OCI-M1 (cell line): Measurements from ENCODE around the gene KRTAP12-1.

Experiments used
- DNase-seq: peaks from one replicate; lab custom pipeline; 2025; lab: John Stamatoyannopoulos, UW

KRTAP12-1 gene

DNA sequence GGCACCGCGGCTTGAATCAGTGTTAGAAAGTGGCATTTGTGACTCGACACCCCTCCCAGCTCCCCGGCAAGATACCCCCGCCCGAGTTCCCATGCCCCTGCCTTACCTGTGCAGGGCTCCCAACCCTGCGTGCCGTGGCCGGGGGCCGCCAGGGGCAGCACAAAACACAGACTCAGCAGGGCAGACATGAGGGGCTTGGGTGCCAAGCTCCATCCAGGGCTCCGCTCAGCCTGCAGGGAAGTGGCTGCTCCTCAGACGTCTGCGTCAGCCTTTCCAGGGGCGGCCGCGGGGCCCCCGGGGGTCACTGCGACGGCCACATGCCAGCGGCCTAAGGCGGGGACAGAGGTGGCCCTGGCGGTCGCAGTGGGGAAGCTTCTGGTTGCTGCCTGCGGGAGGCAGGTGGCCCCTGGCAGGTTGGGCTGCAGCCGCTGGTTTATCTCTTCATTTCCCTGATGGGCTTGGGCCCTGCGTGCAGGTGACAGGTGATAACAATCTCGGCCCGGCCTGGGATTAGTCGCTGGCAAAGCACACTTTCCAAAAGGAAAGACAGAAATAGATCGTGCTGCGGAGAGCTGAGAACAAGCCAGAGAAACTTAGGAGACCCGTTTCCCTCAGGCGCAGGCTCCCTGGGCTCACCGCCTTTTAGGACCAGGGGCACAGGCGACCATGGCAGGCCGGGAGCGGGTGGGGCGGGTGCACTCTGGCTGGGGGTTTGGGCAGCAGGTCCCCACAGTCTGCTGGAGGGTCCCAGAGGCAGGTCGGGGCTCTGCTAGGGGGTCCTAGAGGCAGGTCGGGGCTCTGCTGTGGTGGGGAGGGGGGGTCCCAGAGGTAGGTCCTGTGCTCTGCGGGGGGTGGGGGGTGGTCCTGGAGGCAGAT is 29.6 kb upstream of the KRTAP12-1 start, which contains the start of gene TSPEAR:
TSS of gene TSPEAR (minus strand) at position 246 of the 876 bp plus-strand sequence. CDS start at position 188, 58 bp downstream.
- no peak for DNase-seq

DNA sequence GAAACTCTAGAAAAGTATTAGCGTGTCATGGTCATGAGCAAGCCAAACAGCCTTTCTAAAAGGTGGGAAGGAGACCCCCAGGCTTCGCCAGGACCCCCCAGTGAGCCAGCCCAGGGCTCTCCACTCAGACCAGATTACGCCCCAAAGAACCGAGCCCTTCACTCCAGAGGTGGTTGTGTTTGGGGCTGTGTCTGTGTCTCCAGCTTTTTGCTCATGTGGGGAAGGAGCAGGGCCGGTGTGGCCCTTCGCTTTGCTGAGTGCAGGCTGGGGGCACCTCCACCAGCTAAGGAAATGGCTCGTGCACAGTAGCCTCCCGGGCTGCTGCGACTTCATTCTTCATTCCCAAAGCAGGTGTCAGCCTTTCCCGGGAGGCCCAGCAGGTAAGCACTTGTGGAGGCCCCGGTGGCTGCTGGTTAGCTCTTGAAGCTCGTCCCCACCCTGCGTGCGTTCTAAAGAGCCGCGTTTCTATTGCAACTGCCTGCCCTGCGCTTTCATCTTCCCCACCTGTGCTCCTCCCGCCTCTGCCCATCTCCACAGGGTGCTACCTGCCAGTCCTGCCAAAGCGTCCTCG is 28.9 kb upstream of the KRTAP12-1 start:
- DNase-seq: no peak

DNA sequence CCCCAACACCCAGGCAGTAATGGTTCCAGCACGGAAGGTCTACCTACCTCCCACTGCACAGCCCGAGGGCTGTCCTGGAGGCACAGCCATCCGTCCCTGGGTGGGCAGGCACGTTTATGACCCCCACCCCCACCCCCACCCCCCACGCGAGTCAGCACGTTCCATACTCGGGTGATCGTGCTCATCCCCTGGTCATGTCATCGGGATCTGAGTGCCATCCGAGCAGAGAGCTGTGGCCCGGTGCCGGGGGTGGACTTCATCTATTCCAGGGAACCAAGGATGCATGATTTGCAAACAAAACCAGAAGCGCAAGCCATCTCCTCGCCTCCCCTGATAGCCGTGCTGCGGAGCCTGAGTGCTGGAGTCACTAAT is 28.3 kb upstream of the KRTAP12-1 start:
- DNase-seq: no peak

DNA sequence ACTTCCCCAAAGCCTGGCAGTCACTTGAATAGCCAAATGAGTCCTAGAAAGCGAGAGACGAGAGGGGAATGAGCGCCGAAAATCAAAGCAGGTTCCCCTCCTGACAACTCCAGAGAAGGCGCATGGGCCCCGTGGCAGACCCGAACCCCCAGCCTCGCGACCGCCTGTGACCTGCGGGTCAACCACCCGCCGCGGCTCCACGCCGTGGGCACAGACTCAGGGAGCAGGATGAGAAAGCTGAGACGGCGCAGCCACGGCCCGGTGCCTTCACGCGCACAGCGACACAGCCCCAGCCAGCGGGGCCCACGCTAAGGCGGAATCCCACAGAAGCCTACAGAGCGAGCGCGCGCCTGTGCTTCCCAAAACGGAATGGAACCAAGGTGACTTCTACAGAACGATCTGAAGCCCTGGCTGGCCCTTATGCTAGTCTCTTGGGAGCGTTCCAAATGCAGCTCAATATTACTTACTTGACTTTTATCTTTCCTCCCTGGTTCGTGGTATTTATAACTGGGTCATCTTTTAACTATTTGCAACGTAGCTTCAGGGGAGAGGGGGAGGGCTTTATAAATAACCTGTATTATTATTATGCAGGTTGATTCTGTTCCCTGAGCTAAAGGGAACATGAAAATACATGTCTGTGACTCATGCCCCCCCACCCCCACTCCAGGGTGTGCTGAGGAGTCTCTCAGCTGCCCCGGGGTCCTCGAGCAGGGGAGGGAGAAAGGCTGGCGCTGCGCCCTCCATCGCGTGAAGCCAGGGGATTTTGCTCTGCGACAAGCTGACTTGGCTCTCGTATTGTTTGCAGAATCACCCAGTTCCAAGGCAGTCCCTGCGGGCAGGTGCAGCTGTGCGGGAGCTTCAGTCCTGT is 27.7 kb upstream of the KRTAP12-1 start:
- no peak for DNase-seq

GRCh38 chr21:44708866-44709425 is 27.0 kb upstream of the KRTAP12-1 start:
- no peak for DNase-seq

DNA sequence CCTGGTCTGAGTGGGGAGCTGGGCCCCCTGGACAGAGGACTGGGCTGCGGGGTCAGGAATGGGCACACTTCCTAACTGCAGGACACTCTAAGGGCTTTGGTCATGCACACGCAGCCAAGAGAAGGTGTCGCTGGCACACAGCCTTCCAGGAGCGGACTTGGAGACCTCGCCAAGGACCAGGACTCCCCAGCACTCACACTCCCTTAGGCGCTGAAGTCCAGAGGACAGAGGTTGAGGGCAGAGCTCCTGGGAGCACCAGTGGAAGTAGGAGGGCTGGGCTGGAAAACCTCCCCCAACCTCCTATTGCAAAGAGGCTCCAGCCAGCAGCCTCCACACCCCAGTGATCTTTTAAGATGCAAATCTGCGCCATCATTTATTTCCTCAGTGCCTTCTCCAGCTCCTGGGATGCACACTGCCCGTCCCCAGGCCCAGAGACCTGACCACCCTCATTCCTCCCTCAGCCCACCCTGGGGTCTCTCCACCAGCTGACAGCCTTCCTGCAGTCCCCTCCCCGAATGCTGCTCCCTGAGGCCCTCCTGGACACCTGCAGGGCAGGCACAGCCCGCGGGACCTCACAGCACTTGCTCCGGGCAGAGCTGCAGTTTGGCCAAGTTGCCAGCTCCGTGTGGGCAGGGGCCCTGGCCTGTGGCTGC is 26.4 kb upstream of the KRTAP12-1 start:
- DNase-seq: no peak

GRCh38 chr21:44706706-44707581 is 25.0 kb upstream of the KRTAP12-1 start:
- DNase-seq: no peak

DNA sequence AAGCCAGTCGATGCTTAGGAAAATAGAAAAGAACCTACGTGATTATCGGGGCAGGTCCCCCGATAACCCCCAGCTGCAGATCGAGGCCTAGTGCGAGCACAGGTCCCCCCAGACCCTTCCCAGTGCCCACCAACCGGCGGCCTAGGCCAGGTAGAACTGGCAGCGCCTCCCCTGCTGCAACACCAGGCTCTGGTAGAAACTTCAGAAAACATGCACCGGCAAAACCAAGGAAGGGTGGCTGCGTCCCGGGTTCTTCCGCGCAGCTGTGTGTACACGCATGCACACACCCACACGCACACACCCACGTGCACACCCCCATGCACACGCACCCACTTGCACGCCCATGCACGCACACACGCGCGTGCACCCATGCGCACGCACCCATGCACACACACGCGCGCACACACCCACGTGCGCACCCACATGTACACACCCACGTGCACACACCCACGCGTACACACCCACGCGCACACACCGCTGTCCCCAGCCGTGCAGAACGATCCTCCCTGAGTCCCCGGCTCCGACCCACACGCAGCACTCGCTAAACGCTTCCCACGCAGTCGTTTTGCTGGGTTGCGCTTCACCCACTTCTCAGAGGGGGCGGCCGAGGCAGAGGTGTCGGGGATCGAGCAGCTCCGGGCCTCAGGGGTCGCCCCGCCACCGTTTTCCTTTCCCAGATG is 24.2 kb upstream of the KRTAP12-1 start:
- DNase-seq: no peak

GRCh38 chr21:44704636-44705001 is 22.7 kb upstream of the KRTAP12-1 start:
- DNase-seq: no peak

- no peak for DNase-seq
Measured at GRCh38 chr21:44703731-44704635, 22.0 kb upstream of the KRTAP12-1 start.

- DNase-seq: no peak
Measured at GRCh38 chr21:44702973-44703730, 21.2 kb upstream of the KRTAP12-1 start.

- DNase-seq: no peak
Measured at GRCh38 chr21:44702111-44702972, 20.4 kb upstream of the KRTAP12-1 start.

DNA sequence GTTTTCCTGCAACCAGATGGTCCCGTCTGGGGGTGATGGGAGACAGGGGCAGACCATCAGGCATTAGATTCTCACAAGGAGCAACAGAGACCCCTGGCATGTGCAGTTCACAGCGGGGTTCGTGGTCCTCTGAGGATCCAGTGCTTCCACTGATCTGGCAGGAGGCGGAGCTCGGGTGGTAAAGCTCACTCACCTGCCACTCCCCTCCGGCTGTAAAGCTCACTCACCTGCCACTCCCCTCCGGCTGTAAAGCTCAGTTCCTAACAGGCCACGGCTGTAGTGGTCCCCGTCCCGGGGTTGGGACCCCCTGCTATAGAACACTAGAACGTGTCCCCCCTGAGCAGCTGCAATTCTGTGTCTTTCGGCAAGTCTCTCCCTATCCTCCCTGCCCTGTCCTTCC is 19.6 kb upstream of the KRTAP12-1 start:
- no peak for DNase-seq

- no peak for DNase-seq
Measured at GRCh38 chr21:44701023-44701400, 19.0 kb upstream of the KRTAP12-1 start.

DNA sequence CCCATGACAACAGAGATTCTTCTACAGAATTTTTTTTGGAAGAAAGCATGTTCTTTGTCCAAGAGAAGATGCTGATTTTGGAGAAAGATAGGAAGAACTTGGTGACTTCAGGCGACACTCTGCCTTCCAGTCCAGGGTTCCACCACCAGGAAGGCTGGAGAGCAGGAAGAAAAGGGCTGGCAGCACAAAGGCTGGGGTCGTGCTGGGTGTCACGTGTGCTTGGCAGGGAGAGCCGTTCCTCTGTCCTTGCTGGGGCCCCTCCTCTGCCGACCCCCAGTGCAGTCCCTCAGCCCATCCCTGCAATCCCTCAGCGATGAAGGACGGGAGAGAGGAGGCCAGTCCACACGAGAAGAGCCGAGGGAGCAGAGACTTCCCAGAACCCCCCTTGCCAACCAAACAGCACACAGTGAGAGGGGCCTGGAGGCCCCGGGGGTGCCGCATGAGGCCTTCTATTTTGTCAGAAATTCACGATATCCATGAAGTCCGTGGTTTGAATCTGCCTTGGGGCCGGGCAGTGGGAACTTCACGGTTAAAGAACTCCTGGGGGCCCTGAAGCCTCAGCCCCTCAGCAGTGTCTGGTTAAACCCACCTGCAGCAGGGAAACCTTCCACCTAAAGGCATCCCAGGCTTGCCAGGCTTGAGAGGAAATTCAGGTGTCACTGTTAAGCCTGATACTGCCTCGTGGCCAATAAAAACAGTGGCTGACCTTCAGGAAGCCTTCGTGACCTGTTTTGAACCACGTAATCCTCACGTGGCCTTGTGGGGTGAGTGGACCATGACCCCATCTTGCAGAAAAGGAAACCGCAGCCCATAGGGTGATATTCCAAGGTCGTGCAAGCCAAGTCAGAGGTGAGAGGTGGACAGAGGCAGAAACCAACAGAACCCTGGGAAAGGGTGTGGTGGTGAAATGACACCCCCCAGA is 18.4 kb upstream of the KRTAP12-1 start:
- DNase-seq: no peak

DNA sequence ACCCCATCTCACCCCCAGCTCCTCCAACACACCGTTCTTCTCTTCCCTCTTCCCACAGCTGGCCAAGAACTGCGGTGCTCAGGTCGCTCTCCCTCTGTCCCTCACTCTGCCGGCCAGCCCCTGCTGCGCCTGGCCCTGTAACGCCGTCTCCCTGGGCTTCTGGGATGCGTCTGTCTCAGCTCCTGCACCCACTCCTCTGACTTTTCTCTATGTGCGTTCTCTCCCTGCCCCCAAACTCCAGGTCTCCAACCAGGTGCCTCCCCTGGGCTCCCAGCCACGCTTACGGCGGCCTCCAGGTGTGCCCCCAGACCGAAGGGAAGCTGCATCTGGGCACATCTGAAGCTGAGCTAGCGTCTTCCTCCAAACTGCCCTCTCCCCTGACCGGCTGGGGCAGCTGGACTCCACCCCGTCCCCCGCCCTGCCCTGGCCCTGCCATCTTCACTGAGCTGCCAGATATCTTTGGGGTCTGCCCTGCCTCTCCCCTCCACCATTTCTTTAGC is 17.6 kb upstream of the KRTAP12-1 start:
- DNase-seq: no peak
